CD1c-positive myeloid dendritic cell (primary cell): ENCODE data around the gene HOXA1.

Source experiments
- DNase-seq: peaks from one replicate; pipeline ENCODE4 v3.0.0-alpha.2; 2016; ENCODE audit errors: extremely low spot score

The HOXA1 gene

GRCh38 chr7:27131390-27131819 lies 35.6 kb upstream of the HOXA1 start:
- no peak for DNase-seq

DNA sequence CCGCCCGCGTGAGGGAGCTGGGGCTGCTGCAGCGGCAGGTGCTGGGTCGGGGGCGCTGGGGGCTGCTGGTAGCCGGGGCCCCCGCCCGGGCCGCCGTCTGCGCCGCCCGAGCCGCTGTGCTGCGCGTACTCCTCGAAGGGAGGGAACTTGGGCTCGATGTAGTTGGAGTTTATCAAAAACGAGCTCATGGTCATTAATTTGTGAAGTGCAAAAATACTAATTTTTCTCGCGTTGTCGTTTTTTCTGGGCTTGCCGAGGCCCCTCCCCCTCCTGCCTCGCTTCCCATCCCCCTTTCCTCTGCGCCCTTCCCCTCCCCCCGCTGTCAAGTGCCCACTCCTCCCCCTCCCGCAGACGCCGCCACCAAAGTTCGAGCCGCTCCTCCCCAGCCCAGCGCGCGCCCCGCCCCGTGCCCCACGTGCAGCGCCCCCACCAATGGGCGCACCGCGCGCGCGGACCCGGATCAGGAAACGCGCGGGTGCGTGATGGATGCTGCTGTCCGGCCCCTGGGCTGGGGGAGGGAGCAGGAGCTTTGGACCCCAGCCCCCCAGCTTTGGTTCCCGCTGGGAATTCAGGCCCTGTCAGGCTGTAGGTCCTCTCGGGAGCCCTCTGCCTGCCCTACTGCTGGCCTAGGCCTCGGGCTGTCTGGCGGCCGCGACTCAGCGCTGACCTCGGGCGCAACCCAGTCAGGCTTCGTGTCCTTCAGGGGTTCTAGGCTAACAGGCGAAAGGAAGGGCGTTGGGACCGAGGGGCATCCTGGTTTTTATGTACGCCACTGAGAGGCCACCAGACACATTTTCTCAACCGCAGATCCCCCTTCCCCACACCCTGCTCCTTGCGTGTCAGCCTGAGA lies 35.0 kb upstream of the HOXA1 start, which contains the start of gene HOXA4:
Gene HOXA4 (minus strand): TSS at position 218 of the 850 bp plus-strand sequence. CDS start 24 bp downstream, at position 194.
- DNase-seq: peak; percentile 79

- DNase-seq: no peak
These were observed 34.1 kb upstream of the HOXA1 start for GRCh38 chr7:27129729-27130539.

GRCh38 chr7:27128776-27129728 lies 33.3 kb upstream of the HOXA1 start:
- DNase-seq: no peak

GRCh38 chr7:27128034-27128433 lies 32.2 kb upstream of the HOXA1 start:
- no peak for DNase-seq

GRCh38 chr7:27126596-27127327 lies 31.0 kb upstream of the HOXA1 start:
- DNase-seq: no peak

- DNase-seq: no peak
These were observed 30.2 kb upstream of the HOXA1 start for GRCh38 chr7:27125986-27126394.

GRCh38 chr7:27124902-27125689 lies 29.3 kb upstream of the HOXA1 start:
- DNase-seq: no peak

GRCh38 chr7:27124096-27124901 lies 28.5 kb upstream of the HOXA1 start:
- no peak for DNase-seq

- no peak for DNase-seq
These were observed 27.8 kb upstream of the HOXA1 start for GRCh38 chr7:27123477-27124053.

DNA sequence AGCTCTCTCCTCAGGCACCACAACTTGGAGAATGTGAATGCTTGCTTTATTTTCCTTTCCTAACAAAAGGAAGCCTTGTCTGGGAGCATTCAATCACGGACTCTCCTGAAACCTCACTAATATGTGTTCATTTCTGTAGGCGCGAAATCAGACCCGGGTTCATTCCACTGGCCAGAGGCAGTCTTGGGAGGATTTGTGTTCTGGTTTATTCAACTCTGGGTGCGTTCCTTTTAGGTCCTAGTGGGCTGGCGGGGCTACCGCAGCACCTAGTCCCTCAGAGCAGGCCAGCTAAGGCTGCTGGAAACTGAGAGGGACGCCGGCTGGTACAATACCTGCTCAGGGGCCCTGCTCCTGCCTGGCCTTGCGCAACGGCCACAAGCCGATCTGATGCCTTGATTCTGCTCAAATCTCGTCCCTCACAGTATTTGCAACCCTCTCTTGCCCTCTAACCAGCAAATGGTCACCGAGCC lies 27.2 kb upstream of the HOXA1 start:
- DNase-seq: no peak

- no peak for DNase-seq
These were observed 26.5 kb upstream of the HOXA1 start for GRCh38 chr7:27122077-27122910.

- DNase-seq: no peak
These were observed 25.9 kb upstream of the HOXA1 start for GRCh38 chr7:27121684-27122076.

DNA sequence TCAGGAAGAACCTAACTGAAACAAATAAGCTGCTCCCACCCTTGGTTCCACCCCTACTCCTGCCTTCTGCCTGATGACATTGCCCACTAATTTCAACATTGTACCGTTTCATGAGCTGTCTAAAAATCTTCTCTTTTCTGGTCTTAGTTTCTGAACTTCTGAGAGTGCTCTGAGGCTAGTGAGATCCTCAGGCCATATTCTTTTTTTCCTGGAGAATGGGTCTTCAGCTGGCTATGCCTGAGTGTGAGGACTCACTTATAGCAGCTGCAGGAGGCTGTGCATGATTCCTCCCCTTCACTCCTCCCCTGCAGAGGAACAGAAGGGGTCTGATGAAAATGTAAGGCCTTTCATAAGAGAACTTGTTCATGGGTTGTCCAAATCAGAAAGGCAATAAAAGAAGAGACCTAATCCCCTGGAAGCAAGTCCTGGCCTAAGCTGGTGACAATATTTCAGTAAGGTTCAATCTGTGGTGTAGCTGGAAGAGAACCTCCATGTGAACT lies 23.7 kb upstream of the HOXA1 start:
- no peak for DNase-seq

GRCh38 chr7:27118580-27118979 lies 22.8 kb upstream of the HOXA1 start:
- no peak for DNase-seq

DNA sequence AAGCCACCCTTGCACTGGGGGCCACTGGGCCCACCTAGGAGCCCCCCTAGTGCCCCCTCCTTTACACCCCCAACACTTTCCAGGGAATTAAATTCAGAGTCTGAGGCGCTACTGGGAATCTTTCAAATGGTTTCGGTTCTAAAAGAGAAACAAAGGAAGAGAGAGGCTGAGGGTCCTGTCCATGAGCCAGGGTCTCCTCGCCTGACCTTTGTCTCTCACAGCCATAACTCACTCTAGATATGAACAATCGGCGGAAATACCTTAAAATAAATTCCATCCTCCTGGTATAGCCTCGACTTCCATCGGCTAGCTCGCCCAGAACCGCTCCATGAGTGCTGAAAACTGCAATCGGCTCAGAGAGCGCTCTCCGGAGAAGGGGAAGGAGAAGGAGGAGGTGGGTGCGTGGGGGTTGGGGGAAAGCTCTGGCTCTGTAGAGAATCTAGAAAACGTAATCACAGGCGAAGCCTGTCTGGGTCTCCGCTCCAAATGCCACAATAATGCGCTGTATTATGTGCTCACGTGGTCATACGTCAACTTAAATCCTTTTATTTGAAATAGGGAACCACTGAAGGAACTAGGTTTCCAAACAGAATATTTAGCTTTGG lies 22.2 kb upstream of the HOXA1 start:
- DNase-seq: no peak
